H1 (cell line): ENCODE measurements around the gene SGMS1. TPM values are rescaled to one million over a fixed set of nuclear protein-coding genes. Genes with fewer than 3 reads are reported as not detected.

Experiments
- CTCF ChIA-PET: fragments of 300-600 bp; sonication (Branson Sonifier 250); formaldehyde crosslinking; loops from one replicate; lab custom pipeline; 2021; ENCODE audit not compliant: partially characterized antibody; lab: Charles Lee
- POLR2A ChIA-PET: fragments of 300-600 bp; sonication (Branson Sonifier 250); formaldehyde crosslinking; loops from one replicate; lab custom pipeline; 2021; ENCODE audit warnings: inconsistent platforms; ENCODE audit not compliant: partially characterized antibody; lab: Charles Lee
- DNase-seq, 2 experiments: peaks; one replicate each; pipeline versions ENCODE4 v3.0.0 to v3.0.0-alpha.2; 2010 to 2022; ENCODE audit warnings: low spot score in 2 of 2, low read depth in 1 of 2, mixed read lengths in 1 of 2
- FAIRE-seq: peaks from 2 replicates; lab custom pipeline; 2011; peaks lifted over from hg19 to GRCh38; lab: Jason Lieb, UNC
- H2AFZ ChIP-seq: 2 replicates; pipeline ENCODE4 v1.8.1; 2012; ENCODE audit warnings: low read length, inconsistent platforms
- H2AK5ac ChIP-seq: 2 replicates; pipeline ENCODE4 v1.6.1; 2013; ENCODE audit warnings: low read depth, low read length
- H2BK120ac ChIP-seq: replicated peaks from 2 replicates; pipeline ENCODE3; 2013; ENCODE audit warnings: low read depth, low read length, inconsistent platforms
- H2BK12ac ChIP-seq: 2 replicates; pipeline ENCODE4 v1.6.1; 2013; ENCODE audit warnings: low read depth, low read length
- H2BK15ac ChIP-seq: 2 replicates; pipeline ENCODE4 v1.6.1; 2013; ENCODE audit warnings: low read length
- H2BK20ac ChIP-seq: 2 replicates; pipeline ENCODE4 v1.6.1; 2013; ENCODE audit warnings: low read length
- H2BK5ac ChIP-seq: 2 replicates; pipeline ENCODE4 v1.6.1; 2013; ENCODE audit warnings: low read depth, low read length
- H3K14ac ChIP-seq: 2 replicates; pipeline ENCODE4 v1.6.1; 2013; ENCODE audit warnings: inconsistent platforms; ENCODE audit not compliant: insufficient read length
- H3K18ac ChIP-seq: 2 replicates; pipeline ENCODE4 v1.6.1; 2013; ENCODE audit warnings: low read length; ENCODE audit errors: extremely low read depth
- H3K23ac ChIP-seq: 2 replicates; pipeline ENCODE4 v1.6.1; 2013; ENCODE audit warnings: inconsistent platforms; ENCODE audit not compliant: insufficient read length
- H3K23me2 ChIP-seq: 2 replicates; pipeline ENCODE4 v1.6.1; 2013; ENCODE audit warnings: low read depth, low read length
- H3K27ac ChIP-seq: 2 replicates; pipeline ENCODE4 v1.6.1; 2011; ENCODE audit warnings: low read depth, low read length, inconsistent platforms
- H3K27me3 ChIP-seq, 4 experiments: replicated peaks in 1 of 4; 1 replicate in 1 of 4; 2 replicates in 3 of 4; pipeline versions ENCODE4 v1.6.1 to v1.8.1; 2011 to 2013; ENCODE audit warnings: low read length in 3 of 4, mild to moderate bottlenecking in 3 of 4, inconsistent platforms in 2 of 4, mixed read lengths in 2 of 4, moderate library complexity in 1 of 4; ENCODE audit not compliant: control insufficient read depth in 3 of 4, insufficient read depth in 3 of 4; ENCODE audit errors: extremely low read depth in 1 of 4
- H3K36me3 ChIP-seq, 4 experiments: 2 replicates each; pipeline versions ENCODE4 v1.6.1 to v1.8.1; 2011 to 2013; ENCODE audit warnings: mild to moderate bottlenecking in 4 of 4, low read length in 3 of 4, moderate library complexity in 2 of 4, control low read depth in 1 of 4, inconsistent platforms in 1 of 4; ENCODE audit not compliant: insufficient read depth in 4 of 4, control insufficient read depth in 2 of 4
- H3K4ac ChIP-seq: replicated peaks from 2 replicates; pipeline ENCODE3; 2013; ENCODE audit warnings: low read length, low read depth, mixed read lengths, inconsistent platforms; ENCODE audit not compliant: insufficient read length
- H3K4me1 ChIP-seq, 4 experiments: replicated peaks in 1 of 4; 1 replicate in 1 of 4; 2 replicates in 3 of 4; pipeline versions ENCODE4 v1.6.1 to v1.8.1; 2011 to 2013; ENCODE audit warnings: low read length in 3 of 4, inconsistent platforms in 2 of 4, mixed read lengths in 1 of 4; ENCODE audit not compliant: insufficient read depth in 4 of 4, control insufficient read depth in 3 of 4
- H3K4me2 ChIP-seq, 2 experiments: 2 replicates each; pipeline versions ENCODE4 v1.6.1 to v1.8.1; 2011 to 2013; ENCODE audit warnings: low read depth in 2 of 2, low read length in 2 of 2, control low read depth in 1 of 2, inconsistent platforms in 1 of 2, mild to moderate bottlenecking in 1 of 2; ENCODE audit not compliant: insufficient read depth in 1 of 2
- H3K4me3 ChIP-seq, 4 experiments: fragments of 200-600, 300-600 bp in 1 of 4; sonication (generic), shearing (Covaris generic), sonication (Bioruptor Twin) in 1 of 4; 2 replicates each; pipeline versions ENCODE4 v1.5.1 to v1.8.1; 2011 to 2016; ENCODE audit warnings: low read length in 4 of 4, low read depth in 3 of 4, control low read depth in 2 of 4, inconsistent platforms in 2 of 4, mild to moderate bottlenecking in 2 of 4, mixed read lengths in 1 of 4, moderate library complexity in 1 of 4; ENCODE audit not compliant: insufficient read depth in 2 of 4; ENCODE audit errors: extremely low read depth in 1 of 4
- H3K56ac ChIP-seq: replicated peaks from 2 replicates; pipeline ENCODE3; 2013; ENCODE audit warnings: low read depth, mild to moderate bottlenecking, mixed read lengths, low read length, inconsistent platforms; ENCODE audit not compliant: insufficient read length
- H3K79me1 ChIP-seq: 2 replicates; pipeline ENCODE4 v1.6.1; 2013; ENCODE audit warnings: low read depth, low read length, control low read depth
- H3K79me2 ChIP-seq, 2 experiments: 2 replicates each; pipeline versions ENCODE4 v1.6.1 to v1.8.1; 2012 to 2013; ENCODE audit warnings: low read length in 2 of 2, mild to moderate bottlenecking in 2 of 2, inconsistent platforms in 1 of 2; ENCODE audit not compliant: insufficient read depth in 2 of 2, control insufficient read depth in 1 of 2
- H3K9ac ChIP-seq, 4 experiments: replicated peaks in 1 of 4; 1 replicate in 1 of 4; 2 replicates in 3 of 4; pipeline versions ENCODE4 v1.6.1 to v1.8.1; 2011 to 2013; ENCODE audit warnings: low read depth in 3 of 4, low read length in 3 of 4, control low read depth in 2 of 4, mild to moderate bottlenecking in 2 of 4, moderate library complexity in 2 of 4, inconsistent platforms in 1 of 4; ENCODE audit errors: extremely low read depth in 1 of 4
- H3K9me3 ChIP-seq, 2 experiments: 2 replicates each; pipeline versions ENCODE4 v1.6.1 to v1.8.1; 2012 to 2013; ENCODE audit warnings: mild to moderate bottlenecking in 2 of 2, moderate library complexity in 2 of 2, control low read depth in 1 of 2, inconsistent platforms in 1 of 2, low read depth in 1 of 2, low read length in 1 of 2, mixed read lengths in 1 of 2; ENCODE audit not compliant: insufficient read depth in 2 of 2
- H4K20me1 ChIP-seq, 2 experiments: replicated peaks in 1 of 2; 2 replicates each; pipeline versions ENCODE3 to v1.8.1; 2011 to 2013; ENCODE audit warnings: inconsistent platforms in 2 of 2, low read length in 2 of 2, mild to moderate bottlenecking in 1 of 2; ENCODE audit not compliant: insufficient read depth in 2 of 2, control insufficient read depth in 1 of 2
- H4K5ac ChIP-seq: 2 replicates; pipeline ENCODE4 v1.6.1; 2013; ENCODE audit warnings: low read length, low read depth, mixed read lengths, inconsistent platforms; ENCODE audit not compliant: insufficient read length
- H4K8ac ChIP-seq: 2 replicates; pipeline ENCODE4 v1.8.0; 2013; ENCODE audit warnings: mild to moderate bottlenecking, moderate library complexity, low read length, inconsistent platforms; ENCODE audit not compliant: insufficient read depth; ENCODE audit errors: extremely low read depth
- H4K91ac ChIP-seq: replicated peaks from 2 replicates; pipeline ENCODE3; 2013; ENCODE audit warnings: low read length, mixed read lengths, inconsistent platforms; ENCODE audit not compliant: insufficient read length
- ATF3 ChIP-seq: IDR thresholded peaks from 2 replicates; pipeline ENCODE4 v1.6.1; 2011; ENCODE audit warnings: low read depth, mild to moderate bottlenecking, low read length; ENCODE audit not compliant: insufficient read depth
- JUND ChIP-seq: IDR thresholded peaks from 2 replicates; pipeline ENCODE4 v1.6.1; 2011; ENCODE audit warnings: mild to moderate bottlenecking, improper control_type of control experiment, low read length
- WGBS, 2 experiments: shearing (Covaris generic) in 1 of 2; methylation state at CpG; one replicate each; pipeline versions ENCODE4 v1.1.6 to v1.1.7; 2013 to 2015; ENCODE audit warnings: low lambda C conversion rate in 2 of 2, mixed read lengths in 2 of 2, inconsistent platforms in 1 of 2, low coverage in 1 of 2, missing lambda C conversion rate in 1 of 2; ENCODE audit not compliant: insufficient replicate concordance in 2 of 2, insufficient coverage in 1 of 2, insufficient read length in 1 of 2; ENCODE audit errors: extremely low coverage in 1 of 2, missing lambda C conversion rate in 1 of 2; 5-methylcytosine and 5-hydroxymethylcytosine counted together
- polyA plus RNA-seq, 7 experiments: library from polyadenylated mRNA; depleted of rRNA in 3 of 7; stranded (reverse) in 5 of 7; unstranded in 2 of 7; fragments of >200 nt in 5 of 7; fragments of 200-250 nt in 2 of 7; gene quantifications; 1 replicate in 5 of 7; 2 replicates in 1 of 7; 4 replicates in 1 of 7; pipeline versions ENCODE4 v1.2.1 to v1.2.3, GENCODE V29; 2011 to 2013; ENCODE audit warnings: missing spikeins in 2 of 7, mixed read lengths in 2 of 7
- total RNA-seq: library from RNA; stranded (reverse); fragmentation: NEBNext Ultra II Directional; extraction: Animal tissue kit (Norgen Biotek cat#: 25700); gene quantifications from 2 replicates; pipeline ENCODE4 v1.2.1, GENCODE V29; 2021

The SGMS1 gene
- total and polyA plus RNA-seq, 2 of the 8 experiments (the other 6 are each of a cell fraction or from before 2014, with no cell fraction given), result 6.0 to 15.6 TPM

GRCh38 chr10:50343702-50344331 lies 279.9 kb downstream of the SGMS1 start:
- H2BK15ac ChIP-seq, result no peak overlapping the region
- H3K56ac ChIP-seq, result no peak overlapping the region
- DNase-seq, result no peak
- FAIRE-seq, result no peak
- no peaks in the 10 kb centered on the region for H3K4me1 ChIP-seq
- no peak overlapping the region for H3K27ac ChIP-seq
- H2BK12ac ChIP-seq, result no peak overlapping the region
- no peaks in the 10 kb centered on the region for H3K23me2 ChIP-seq
- H2BK20ac ChIP-seq, result no peak overlapping the region
- POLR2A ChIA-PET, result no interaction called here
- H3K9ac ChIP-seq, result no peak overlapping the region
- H3K14ac ChIP-seq, result no peak overlapping the region
- H4K20me1 ChIP-seq, result no peaks in the 10 kb centered on the region
- TF ChIP-seq ATF3, result no peak
- no peak for TF ChIP-seq JUND
- no peak overlapping the region for H3K4me3 ChIP-seq
- H3K9me3 ChIP-seq, result no peaks in the 10 kb centered on the region
- WGBS, 2 experiments, result 88% methylated on average over 12 of the region's 12 CpGs; no CpG with 5 or more reads in 1 of the 2 experiments
- no peaks in the 10 kb centered on the region for H3K79me1 ChIP-seq
- H3K4me2 ChIP-seq, result no peak overlapping the region
- no peak overlapping the region for H2AK5ac ChIP-seq
- H3K27me3 ChIP-seq, result no peaks in the 10 kb centered on the region
- H4K5ac ChIP-seq, result no peak overlapping the region
- no peak overlapping the region for H3K23ac ChIP-seq
- H2BK5ac ChIP-seq, result no peak overlapping the region
- H3K79me2 ChIP-seq, result no peaks in the 10 kb centered on the region
- peaks cover 0 to 8% (median 3%) of the 10 kb centered on the region in 4 experiments; a peak in 4 of 8 replicates for H3K36me3 ChIP-seq
- H2AFZ ChIP-seq, result no peak overlapping the region
- no peak overlapping the region for H3K18ac ChIP-seq
- H4K91ac ChIP-seq, result no peak overlapping the region
- H2BK120ac ChIP-seq, result no peak overlapping the region
- CTCF ChIA-PET, result no interaction called here
- H3K4ac ChIP-seq, result no peak overlapping the region
- no peak overlapping the region for H4K8ac ChIP-seq
